Gastroesophageal sphincter (tissue), 4 donors: ENCODE data around the gene GRM4. TPM values are rescaled to one million over a fixed set of nuclear protein-coding genes. Genes with fewer than 3 reads are reported as not detected.
A peak's percentile ranks its signal among the peaks of the same experiment; 100 is the strongest.
"Not testable (repeated sequence)": the region's sequence is repeated elsewhere in the genome, so short reads cannot be mapped to it uniquely, and the experiment has no call there.

Source experiments
- ATAC-seq: fragments of 150-250 bp; one replicate; pipeline ENCODE4 v1.9.1; 2016; ENCODE audit warnings: mild to moderate bottlenecking, moderate library complexity
- H3K27ac ChIP-seq, 4 donors: fragments of 200-600 bp; sonication (generic) in 3 of 4; 1 replicate in 3 of 4; 2 replicates in 1 of 4; pipeline ENCODE4 v1.5.1; 2016 to 2019
- H3K27me3 ChIP-seq: fragments of 200-600 bp; sonication (generic); one replicate; pipeline ENCODE4 v1.5.1; 2019
- H3K36me3 ChIP-seq, 2 donors: fragments of 200-600 bp; sonication (generic); one replicate each; pipeline ENCODE4 v1.5.1; 2019; ENCODE audit warnings: control low read depth in 1 of 2
- H3K4me1 ChIP-seq, 3 donors: fragments of 200-600 bp; sonication (generic); 1 replicate in 2 of 3; 2 replicates in 1 of 3; pipeline ENCODE4 v1.5.1; 2016 to 2019; ENCODE audit warnings: control low read depth in 2 of 3
- H3K4me3 ChIP-seq, 2 donors: fragments of 200-600 bp; sonication (generic); one replicate each; pipeline ENCODE4 v1.5.1; 2019; ENCODE audit warnings: mild to moderate bottlenecking in 1 of 2, moderate library complexity in 1 of 2
- H3K9me3 ChIP-seq, 3 donors: fragments of 200-600 bp; sonication (generic); one replicate each; pipeline ENCODE4 v1.5.1; 2017 to 2019; ENCODE audit warnings: control low read depth in 2 of 3
- CTCF ChIP-seq, 4 experiments: fragments of 200-600 bp in 2 of 4; fragments of 450-650 bp in 2 of 4; sonication (generic) in 1 of 4; IDR thresholded peaks; one replicate each; pipeline ENCODE4 v1.5.1; 2017 to 2019; ENCODE audit warnings: antibody characterized with exemption in 4 of 4, mild to moderate bottlenecking in 2 of 4, moderate library complexity in 2 of 4
- EP300 ChIP-seq: sonication (generic); formaldehyde crosslinking; IDR thresholded peaks from one replicate; pipeline ENCODE4 v1.6.1; 2017; ENCODE audit warnings: antibody characterized with exemption, mild to moderate bottlenecking
- POLR2A ChIP-seq, 2 donors: fragments of 450-650 bp; IDR thresholded peaks; one replicate each; pipeline ENCODE4 v1.6.1; 2017; ENCODE audit warnings: antibody characterized with exemption in 2 of 2, mild to moderate bottlenecking in 2 of 2, moderate library complexity in 1 of 2
- POLR2AphosphoS5 ChIP-seq: sonication (generic); formaldehyde crosslinking; IDR thresholded peaks from one replicate; pipeline ENCODE4 v1.6.1; 2017; ENCODE audit warnings: antibody characterized with exemption
- WGBS, 2 donors: methylation state at CpG; one replicate each; pipeline ENCODE4 v1.1.5; 2018; ENCODE audit warnings: low coverage in 1 of 2; 5-methylcytosine and 5-hydroxymethylcytosine counted together
- total RNA-seq, 4 donors: library from RNA; depleted of rRNA; stranded (reverse); fragments of >200 nt; gene quantifications; one replicate each; pipeline ENCODE4 v1.1.0, GENCODE V29; 2016

GRM4 gene
- total RNA-seq, result not detected

- H3K27me3 ChIP-seq, result peaks cover 95% of the 10 kb centered on the region
- H3K36me3 ChIP-seq, result no peaks in the 10 kb centered on the region
- H3K27ac ChIP-seq, result no peak within 1 kb of the TSS
- TF ChIP-seq EP300 (no peak), CTCF (IDR thresholded peaks at IDR 0.05) (no peak), POLR2AphosphoS5 (no peak), POLR2A (IDR thresholded peaks at IDR 0.05) (no peak)
- no peaks in the 10 kb centered on the region for H3K9me3 ChIP-seq
- no peak for ATAC-seq
- H3K4me3 ChIP-seq, result peak within 1 kb of the TSS; percentile 8 to 51
- WGBS, 2 donors, result 26 to 80% methylated on average over 1 to 10 of the region's 20 CpGs
- peaks cover 0 to 40% (median 25%) of the 10 kb centered on the region in 3 donors for H3K4me1 ChIP-seq
Observed at GRCh38 chr6:34146021-34146782, at the start of gene GRM4. GRM4 (minus strand) TSS chr6:34146087; CDS start chr6:34133496, 12,591 bp downstream.

- WGBS, 2 donors, result 73 to 100% methylated on average over 2 of the region's 3 CpGs
Observed at GRCh38 chr6:34194772-34195171, 48.9 kb upstream of the GRM4 start.

GRCh38 chr6:34190504-34191122 lies 44.7 kb upstream of the GRM4 start:
- no peaks in the 10 kb centered on the region for H3K4me1 ChIP-seq
- H3K27ac ChIP-seq, result no peak overlapping the region
- WGBS, 2 donors, result 71 to 90% methylated on average over 2 to 7 of the region's 14 CpGs
- no peak for TF ChIP-seq CTCF (IDR thresholded peaks at IDR 0.05)
- no peak for TF ChIP-seq POLR2A (IDR thresholded peaks at IDR 0.05)
- no peak for ATAC-seq
- H3K27me3 ChIP-seq, result no peaks in the 10 kb centered on the region
- no peak overlapping the region for H3K4me3 ChIP-seq
- H3K36me3 ChIP-seq, result no peaks in the 10 kb centered on the region
- H3K9me3 ChIP-seq, result no peaks in the 10 kb centered on the region

More at GRCh38 chr6:34194772-34195171, 48.9 kb upstream of the GRM4 start:
- peaks cover 0 to 12% (median 4%) of the 10 kb centered on the region in 3 donors for H3K4me1 ChIP-seq
- no peak for ATAC-seq
- H3K36me3 ChIP-seq, result no peaks in the 10 kb centered on the region
- no peak for TF ChIP-seq POLR2AphosphoS5
- no peak for TF ChIP-seq EP300
- TF ChIP-seq POLR2A (IDR thresholded peaks at IDR 0.05), result no peak
- no peak for TF ChIP-seq CTCF (IDR thresholded peaks at IDR 0.05)
- no peaks in the 10 kb centered on the region for H3K27me3 ChIP-seq
- no peak overlapping the region for H3K4me3 ChIP-seq
- H3K9me3 ChIP-seq, result no peaks in the 10 kb centered on the region
- H3K27ac ChIP-seq, result no peak overlapping the region

GRCh38 chr6:34189806-34190503 lies 44.1 kb upstream of the GRM4 start:
- WGBS, 2 donors, result 60 to 73% methylated on average over 2 to 4 of the region's 12 CpGs
- TF ChIP-seq CTCF (IDR thresholded peaks at IDR 0.05) (no peak), POLR2AphosphoS5 (no peak), POLR2A (IDR thresholded peaks at IDR 0.05) (no peak), EP300 (no peak)
- no peak overlapping the region for H3K27ac ChIP-seq

GRCh38 chr6:34184726-34185125 lies 38.8 kb upstream of the GRM4 start:
- WGBS, 2 donors, result 83 to 86% methylated on average over 2 to 5 of the region's 5 CpGs
- not testable (repeated sequence) for H3K4me3 ChIP-seq, H3K4me1 ChIP-seq, H3K27me3 ChIP-seq, H3K9me3 ChIP-seq, H3K36me3 ChIP-seq, H3K27ac ChIP-seq, ATAC-seq

More at GRCh38 chr6:34189806-34190503, 44.1 kb upstream of the GRM4 start:
- Histone ChIP-seq H3K4me1 (no peaks in the 10 kb centered on the region), H3K4me3 (no peak overlapping the region), H3K27me3 (no peaks in the 10 kb centered on the region), H3K9me3 (no peaks in the 10 kb centered on the region), H3K36me3 (no peaks in the 10 kb centered on the region)
- ATAC-seq, result no peak
